ENCODE results near the gene CYS1.
"Not testable (repeated sequence)": the region's sequence is repeated elsewhere in the genome, so short reads cannot be mapped to it uniquely, and the experiment has no call there.

Gene CYS1

DNA sequence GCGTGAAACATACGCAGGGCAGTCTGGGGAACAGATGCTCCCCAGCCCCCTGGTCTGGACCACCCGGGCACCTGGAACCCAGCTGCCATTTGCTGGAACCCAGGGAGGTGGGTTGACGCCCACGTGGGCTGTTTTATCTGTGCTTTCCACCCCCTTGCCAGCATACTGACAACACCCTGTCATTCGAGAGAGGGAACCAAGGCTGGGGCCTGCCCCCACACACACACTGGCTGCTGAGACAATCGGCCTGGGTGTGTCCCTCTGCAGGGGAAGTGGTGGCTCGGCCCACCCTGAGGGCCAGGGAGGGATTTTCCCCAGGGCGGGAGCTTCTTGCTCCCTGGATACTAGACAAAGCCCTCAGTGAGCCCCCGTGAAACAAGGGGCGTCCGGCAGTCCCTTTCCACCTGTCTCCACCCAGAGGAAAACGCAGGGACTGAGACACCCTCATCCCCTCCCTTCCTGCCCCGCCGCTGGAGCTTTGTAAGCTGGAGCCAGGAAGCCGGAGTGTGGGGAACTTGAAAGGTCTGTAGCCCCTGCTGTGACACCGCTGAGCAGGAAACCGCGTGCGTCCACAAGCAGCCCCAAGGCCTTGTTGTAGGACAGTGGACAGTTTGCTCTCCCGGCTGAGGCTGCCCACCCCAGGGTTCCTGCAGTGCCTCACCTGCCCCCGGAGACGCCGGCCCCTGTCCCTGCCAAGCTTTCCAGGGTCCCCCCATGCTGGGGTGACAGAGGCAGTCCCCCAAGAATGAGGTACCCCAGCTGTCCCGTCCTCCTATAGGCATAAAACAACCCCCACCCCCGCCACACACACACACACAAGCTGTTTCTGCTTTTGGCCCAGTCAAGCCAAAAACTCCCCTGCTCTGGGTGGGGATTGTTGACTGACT, 51.0 kb downstream of the CYS1 start:
- no peak for FAIRE-seq

DNA sequence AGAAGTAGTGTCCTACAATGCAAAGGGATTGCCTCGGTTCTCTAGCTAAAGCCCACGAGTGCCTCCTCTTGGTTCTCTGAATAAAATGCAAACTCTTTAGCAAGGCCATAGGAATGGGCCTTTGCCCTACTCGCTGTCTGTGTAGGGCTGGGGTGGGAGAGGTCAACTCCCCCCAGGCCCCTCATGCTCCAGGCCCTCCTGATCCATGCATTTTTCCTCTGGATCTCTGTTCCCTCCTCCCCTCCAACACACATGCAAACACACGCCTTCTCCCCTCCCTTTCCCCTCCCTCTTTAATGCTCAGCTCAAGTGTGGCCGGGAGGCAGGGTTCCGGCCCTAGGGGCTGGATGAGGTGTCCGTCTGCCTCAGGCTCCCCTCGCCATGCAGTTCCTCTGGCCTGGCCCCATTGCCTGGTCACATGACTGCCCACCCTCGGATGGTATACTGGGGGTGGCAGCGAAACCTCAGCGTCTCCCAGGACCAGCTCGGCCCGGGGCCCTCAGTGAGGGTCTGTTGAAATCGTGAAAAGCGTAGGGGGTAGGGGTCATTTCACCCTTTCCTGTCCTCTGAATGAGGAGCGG, 51.7 kb downstream of the CYS1 start:
- FAIRE-seq, result no peak

DNA sequence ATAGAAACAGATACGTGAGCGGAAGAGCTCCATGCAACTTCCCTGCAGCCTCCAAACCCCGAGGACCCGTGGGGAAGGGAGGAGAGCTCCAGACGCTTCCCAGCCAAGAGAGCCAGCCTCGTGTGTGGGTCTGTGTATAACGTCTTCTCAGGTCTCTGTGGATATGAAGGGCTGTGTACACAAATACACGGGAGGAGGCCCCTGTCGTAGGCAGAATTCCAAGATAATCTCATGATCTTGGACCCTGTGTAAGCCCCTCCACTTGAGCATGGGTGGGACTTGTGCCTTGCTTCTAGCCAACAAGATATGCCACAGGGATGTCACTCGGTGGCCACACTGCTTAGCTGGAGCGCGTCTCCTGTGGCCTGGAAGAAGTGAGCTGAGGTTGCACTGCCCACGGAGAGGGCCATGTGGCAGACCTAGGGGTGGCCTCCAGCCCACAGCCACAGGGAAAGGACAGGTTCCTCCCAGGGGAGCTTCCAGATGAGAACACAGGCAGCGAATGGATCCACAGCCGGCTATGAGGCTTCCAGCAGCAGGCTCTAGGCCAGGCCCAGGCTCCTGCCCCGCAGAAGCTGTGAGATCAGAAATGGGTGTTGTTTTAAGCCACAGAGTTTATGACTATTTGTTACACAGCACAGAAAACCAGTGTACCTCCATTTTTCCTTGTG, 52.4 kb downstream of the CYS1 start:
- no peak for FAIRE-seq

DNA sequence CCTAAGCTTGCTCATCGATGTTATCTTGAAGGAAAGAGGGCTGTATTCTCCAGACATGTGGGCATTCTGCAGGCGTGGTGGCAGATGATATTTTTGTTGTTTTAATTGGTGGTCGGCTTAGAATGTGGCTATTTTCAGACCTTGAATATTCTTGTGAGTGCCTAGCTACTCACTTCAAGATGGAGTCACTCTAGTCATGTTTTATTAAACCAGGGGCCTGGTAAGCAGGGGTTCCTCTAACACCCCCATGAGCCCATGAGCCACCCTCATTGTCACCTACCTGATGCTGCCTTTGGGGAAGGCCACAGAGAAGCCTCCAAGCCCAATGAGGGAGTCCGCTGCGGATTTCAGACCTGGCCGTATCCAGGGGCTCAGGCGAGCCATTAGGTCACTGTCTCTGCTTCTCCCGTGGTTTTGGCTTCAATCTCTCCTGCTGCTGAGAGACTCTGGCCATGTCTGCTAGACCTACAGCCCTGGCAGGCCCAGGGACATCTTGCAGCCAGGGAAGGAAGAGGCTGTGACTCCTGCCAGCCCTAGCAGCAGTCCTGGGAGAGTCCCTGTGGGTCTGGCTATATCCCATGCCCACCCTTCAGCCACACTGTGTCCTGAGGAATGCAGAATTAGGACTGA, 53.2 kb downstream of the CYS1 start:
- no peak for FAIRE-seq

DNA sequence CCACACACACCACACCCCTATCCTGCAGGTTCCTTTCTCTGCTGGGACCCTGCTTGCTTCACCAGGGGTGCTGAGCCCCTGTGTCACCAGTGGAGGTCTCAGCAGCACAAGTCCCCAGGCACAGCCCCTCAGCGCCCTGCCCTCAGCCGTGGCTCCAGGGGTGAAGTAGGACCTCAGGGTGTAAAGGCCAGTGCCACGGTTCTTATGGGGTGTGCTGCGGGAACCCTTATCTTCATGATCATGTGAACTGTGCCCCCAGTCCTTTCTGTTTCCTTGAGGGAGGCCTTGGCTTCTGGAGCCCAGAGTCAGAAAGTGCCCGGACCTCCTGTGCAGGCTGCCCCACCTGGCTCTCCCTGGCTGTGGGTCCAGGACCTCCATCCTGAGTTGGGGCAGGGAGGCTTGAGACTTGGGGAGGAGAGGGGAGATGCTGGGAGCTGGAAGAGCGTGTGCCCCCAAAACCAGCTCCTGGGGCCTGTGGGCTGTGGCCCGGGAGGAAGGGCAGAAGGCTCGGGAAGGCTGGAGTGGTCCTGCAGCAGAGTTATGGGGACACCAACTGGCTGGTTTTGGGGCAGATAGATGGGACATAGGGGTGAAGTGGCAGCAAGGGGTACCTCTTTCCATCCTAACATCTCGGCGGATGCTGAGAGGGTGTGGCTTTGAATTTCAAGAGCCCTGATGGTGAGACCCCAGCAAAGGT, 57.1 kb downstream of the CYS1 start:
- FAIRE-seq, result no peak

DNA sequence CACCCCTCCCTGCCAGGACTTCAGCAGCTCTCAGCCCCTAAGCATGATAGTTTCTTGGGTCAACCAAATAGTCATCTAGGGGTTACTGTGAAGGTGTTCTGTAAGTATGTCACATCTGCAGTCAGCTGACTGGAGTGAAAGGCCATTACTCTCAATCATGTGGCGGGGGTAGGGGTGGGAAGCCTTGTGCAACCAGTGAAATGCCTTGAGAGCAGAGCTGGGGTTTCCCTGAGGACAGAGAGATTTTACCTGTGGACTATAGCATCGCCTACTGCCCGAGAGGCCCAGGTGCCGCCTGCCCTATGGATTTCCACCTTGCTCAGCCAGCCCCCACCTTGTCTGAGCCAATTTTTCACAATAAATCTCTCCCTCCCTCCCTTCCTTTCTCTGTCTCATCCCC, 57.8 kb downstream of the CYS1 start:
- FAIRE-seq, result no peak

DNA sequence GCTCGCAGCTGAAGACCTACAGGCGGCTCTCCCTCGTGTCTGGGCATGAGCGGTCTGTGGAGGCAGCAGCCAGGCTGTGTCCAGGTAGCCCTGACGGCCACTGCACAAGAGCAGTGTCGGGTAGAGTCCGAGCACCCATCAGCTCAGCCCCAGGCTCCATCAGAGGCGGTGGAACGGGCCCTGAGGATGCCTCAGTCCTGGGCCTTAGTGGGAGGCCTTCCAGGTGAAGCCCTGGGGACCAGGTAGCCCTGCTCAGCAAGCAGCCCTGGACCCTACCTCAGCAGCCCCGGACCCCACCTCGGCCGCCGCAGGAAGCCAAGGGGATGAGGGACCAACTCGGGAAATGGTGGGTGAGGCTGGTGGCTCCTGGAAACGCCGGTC, 58.2 kb downstream of the CYS1 start:
- no peak for FAIRE-seq

DNA sequence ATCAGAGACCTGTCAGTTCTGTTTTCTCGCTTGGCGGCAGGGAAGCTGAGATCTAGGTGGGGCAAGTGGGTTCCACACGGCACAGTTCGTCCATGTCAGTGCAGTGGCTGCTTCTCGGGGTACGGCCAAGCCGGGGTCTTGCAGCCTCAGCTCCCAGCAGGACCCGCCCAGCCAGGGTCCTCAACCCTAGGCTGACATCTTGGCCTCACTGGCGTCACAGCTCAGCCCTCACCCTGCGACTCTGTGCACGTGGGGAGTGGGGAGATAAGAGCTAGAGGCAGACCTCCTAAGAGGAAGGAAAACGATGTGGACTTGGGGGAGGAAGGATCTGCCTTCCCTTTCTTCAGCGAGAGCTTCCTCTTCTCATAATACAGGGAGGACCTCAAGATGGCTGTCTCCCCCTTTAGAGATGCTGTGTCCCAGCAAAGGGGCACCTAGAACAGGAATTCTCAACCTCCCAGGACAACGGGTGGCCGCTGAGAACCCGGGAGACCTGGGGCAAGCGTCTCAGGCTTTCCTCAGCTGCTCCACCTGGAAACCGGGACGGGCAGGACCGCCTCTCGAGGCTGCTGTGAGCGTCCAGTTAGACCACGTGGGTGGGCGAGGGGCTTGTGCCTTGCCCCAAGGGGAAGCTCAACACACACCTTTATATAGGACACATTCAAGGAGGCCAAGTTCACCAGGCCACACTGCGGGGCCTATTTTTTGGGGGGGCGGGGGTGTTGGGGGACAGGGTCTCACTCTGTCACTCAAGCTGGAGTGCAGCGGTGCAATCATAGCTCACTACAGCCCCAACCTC, 60.4 kb downstream of the CYS1 start:
- FAIRE-seq, result no peak

DNA sequence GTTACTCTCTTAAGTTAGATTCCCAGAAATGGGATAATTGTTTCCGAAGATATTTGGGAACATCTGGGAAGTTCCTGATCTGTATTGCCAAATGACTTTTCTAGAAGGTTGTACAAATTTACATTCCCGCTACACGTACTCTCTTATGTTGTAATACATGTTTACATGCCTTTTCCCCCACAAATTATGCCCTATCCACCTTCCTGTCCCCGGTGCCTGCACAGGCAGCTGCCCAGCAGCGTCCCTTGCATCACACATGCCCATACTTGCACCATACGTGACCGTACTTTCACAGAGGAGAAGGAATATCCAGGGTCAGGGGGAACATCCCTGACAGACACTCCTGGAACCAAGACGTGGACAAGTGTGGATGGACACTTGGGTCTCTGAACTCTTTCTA, 61.0 kb downstream of the CYS1 start:
- no peak for FAIRE-seq

DNA sequence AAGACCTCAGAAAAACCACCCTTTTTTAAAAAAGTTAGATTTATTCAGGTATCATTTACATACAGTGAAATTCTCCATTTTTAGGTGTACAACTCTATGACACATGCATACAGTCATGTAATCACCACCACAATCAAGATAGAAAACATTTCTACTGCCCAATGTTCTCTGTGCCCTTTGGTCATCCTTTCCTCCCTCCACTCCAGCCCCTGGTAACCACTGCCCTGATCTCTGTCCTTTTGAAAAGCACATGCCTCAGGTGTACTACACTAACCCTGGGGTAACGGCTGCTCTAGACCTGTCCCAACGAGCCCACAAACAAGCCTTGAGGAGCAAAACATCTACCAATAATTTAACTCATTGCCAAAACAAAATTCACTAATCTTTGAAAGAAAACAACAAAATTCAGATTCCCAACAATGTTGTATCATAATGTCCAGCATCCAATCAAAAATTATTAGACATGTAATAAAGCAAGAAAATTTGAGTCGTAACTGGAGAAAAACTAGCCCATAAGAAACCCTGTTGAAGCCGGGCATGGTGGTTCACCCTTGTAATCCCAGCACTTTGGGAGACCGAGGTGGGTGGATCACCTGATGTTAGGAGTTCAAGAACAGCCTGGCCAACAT, 62.8 kb downstream of the CYS1 start:
- no peak for FAIRE-seq

DNA sequence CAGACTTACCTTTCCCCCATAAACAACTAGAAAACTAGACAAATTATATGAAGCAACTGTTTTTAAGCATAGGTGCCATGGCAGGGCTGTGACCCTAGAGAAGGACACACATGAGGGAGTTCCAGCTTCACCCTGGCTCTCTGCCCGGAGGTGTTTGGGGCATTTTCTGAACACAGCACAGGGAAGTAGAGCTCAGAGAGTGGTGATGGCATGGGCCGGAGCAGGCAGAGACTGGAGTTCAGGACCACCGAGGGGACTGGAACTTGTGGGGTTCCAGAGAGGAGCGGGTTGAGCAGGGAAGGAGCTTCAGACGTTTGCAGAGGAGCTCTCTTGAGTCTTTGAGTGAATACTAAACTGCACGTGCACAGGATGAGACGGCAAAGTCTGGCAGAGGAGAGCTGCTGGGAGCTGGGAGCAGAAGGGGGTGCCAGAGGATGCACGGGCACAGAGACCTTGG, 63.4 kb downstream of the CYS1 start:
- FAIRE-seq, result no peak

DNA sequence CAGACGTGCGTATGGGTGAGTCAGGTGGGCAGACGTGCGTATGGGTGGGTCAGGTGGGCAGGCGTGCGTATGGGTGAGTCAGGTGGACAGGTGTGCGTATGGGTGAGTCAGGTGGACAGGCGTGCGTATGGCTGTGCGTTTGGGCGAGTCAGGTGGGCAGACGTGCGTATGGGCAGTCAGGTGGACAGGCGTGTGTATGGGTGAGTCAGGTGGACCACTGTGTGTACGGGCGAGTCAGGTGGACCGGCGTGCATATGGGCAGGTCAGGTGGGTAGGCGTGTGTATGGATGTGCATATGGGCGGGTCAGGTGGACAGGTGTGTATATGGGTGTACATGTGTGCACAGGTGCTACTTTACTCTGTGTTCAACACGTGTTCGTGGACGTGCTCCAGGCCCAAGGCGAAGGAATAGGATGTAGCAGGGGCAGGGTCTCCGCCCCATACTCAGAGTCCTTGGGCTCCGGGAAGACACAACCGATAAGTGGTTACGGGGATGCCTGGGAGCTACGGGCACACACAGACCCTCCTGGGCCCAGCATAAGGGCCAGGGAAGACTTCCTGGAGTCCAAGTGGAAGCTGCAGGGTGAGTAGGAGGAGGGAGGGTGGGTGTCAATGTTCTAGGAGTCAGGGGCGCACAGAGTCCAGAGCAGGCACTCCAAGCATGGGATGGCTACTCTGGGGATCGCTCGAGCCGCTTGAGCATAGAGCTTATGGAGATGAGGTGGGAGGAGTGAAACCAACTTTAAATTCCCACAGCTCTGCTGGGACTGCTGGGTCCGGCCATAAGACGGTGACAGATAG, 64.0 kb downstream of the CYS1 start:
- no peak for FAIRE-seq

DNA sequence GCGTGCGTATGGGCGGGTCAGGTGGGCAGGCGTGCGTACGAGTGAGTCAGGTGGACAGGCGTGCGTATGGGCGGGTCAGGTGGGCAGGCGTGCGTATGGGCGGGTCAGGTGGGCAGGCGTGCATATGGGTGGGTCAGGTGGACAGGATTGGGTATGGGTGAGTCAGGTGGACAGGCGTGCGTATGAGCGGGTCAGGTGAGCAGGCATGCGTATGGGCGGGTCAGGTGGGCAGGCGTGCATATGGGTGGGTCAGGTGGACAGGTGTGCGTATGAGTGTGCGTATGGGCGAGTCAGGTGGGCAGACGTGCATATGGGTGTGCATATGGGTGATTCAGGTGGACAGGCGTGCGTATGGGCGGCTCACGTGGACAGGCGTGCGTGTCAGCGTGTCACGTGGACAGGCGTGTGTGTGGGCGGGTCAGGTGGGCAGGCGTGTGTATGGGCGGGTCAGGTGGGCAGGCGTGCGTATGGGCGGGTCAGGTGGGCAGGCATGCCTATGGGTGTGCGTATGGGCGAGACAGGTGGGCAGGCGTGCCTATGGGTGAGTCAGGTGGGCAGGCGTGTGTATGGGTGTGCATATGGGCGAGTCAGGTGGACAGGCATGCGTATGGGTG, 64.7 kb downstream of the CYS1 start:
- not testable (repeated sequence) for FAIRE-seq

DNA sequence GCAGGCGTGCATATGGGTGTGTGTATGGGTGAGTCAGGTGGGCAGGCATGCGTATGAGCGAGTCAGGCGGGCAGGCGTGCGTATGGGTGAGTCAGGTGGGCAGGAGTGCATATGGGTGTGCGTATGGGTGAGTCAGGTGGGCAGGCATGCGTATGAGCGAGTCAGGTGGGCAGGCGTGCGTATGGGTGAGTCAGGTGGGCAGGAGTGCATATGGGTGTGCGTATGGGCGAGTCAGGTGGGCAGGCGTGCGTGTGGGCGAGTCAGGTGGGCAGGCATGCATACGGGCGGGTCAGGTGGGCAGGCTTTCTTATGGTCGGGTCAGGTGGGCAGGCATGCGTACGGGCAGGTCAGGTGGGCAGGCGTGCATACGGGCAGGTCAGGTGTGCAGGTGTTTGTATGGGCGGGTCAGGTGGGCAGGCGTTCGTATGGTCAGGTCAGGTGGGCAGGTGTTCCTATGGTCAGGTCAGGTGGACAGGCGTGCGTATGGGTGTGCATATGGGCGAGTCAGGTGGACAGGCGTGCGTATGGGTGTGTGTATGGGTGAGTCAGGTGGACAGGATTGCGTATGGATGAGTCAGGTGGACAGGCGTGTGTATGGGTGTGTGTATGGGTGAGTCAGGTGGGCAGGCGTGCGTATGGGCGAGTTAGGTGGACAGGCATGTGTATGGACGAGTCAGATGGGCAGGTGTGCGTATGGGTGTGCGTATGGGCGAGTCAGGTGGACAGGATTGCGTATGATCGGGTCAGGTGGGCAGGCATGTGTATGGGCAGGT, 65.6 kb downstream of the CYS1 start:
- no peak for FAIRE-seq

DNA sequence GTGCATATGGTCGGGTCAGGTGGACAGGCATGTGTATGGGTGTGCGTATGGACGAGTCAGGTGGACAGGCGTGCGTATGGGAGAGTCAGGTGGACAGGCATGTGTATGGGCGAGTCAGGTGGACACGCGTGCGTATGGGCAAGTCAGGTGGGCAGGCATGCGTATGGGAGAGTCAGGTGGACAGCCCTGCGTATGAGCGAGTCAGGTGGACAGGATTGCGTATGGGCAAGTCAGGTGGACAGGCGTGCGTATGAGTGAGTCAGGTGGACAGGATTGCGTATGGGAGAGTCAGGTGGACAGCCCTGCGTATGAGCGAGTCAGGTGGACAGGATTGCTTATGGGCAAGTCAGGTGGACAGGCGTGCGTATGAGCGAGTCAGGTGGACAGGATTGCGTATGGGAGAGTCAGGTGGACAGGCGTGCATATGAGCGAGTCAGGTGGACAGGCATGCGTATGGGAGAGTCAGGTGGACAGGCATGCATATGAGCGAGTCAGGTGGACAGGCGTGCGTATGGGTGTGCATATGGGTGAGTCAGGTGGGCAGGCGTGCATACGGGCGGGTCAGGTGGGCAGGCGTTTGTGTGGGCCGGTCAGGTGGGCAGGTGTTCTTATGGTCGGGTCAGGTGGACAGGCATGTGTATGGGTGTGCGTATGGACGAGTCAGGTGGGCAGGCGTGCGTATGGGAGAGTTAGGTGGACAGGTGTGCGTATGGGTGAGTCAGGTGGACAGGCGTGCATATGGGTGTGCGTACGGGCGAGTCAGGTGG, 66.4 kb downstream of the CYS1 start:
- not testable (repeated sequence) for FAIRE-seq

DNA sequence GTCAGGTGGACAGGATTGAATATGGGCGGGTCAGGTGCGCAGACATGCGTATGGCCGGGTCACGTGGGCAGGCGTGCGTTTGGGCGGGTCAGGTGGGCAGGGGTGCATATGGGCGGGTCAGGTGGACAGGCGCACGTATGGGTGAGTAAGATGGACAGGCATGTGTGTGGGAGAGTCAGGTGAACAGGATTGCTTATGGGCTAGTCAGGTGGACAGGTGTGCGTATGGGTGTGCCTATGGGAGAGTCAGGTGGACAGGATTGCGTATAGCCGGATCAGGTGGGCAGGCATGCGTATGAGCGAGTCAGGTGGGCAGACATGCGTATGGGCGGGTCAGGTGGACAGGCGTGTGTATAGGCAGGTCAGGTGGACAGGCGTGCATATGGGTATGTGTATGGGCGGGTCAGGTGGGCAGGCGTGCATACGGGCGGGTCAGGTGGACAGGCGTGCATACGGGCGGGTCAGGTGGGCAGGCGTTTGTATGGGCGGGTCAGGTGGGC, 67.2 kb downstream of the CYS1 start:
- no peak for FAIRE-seq

DNA sequence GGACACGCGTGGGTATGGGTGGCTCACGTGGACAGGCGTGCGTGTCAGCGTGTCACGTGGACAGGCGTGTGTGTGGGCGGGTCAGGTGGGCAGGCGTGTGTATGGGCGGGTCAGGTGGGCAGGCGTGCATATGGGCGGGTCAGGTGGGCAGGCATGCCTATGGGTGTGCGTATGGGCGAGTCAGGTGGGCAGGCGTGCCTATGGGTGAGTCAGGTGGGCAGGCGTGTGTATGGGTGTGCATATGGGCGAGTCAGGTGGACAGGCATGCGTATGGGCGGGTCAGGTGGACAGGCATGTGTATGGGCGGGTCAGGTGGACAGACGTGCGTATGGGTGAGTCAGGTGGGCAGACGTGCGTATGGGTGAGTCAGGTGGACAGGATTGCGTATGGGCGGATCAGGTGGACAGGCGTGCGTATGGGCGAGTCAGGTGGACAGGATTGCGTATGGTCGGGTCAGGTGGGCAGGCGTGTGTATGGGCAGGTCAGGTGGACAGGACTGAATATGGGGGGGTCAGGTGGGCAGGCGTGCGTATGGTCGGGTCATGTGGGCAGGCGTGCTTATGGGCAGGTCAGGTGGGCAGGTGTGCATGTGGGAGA, 67.7 kb downstream of the CYS1 start:
- not testable (repeated sequence) for FAIRE-seq

Measured in colon (tissue), 2 donors.